Esophagus squamous epithelium (tissue), 4 donors: Measurements from ENCODE around the gene USP53.

ENCODE experiments used
- CTCF ChIP-seq, 6 experiments: fragments of 450-650 bp in 4 of 6; fragments of 200-600 bp in 2 of 6; sonication (generic) in 2 of 6; IDR thresholded peaks; one replicate each; pipeline ENCODE4 v1.5.1; 2016 to 2019; ENCODE audit warnings: antibody characterized with exemption in 6 of 6, mild to moderate bottlenecking in 4 of 6, moderate library complexity in 4 of 6
- POLR2A ChIP-seq, 4 donors: fragments of 450-650 bp; IDR thresholded peaks; one replicate each; pipeline ENCODE4 v1.6.1; 2017; ENCODE audit warnings: antibody characterized with exemption in 4 of 4, mild to moderate bottlenecking in 4 of 4, moderate library complexity in 3 of 4

DNA sequence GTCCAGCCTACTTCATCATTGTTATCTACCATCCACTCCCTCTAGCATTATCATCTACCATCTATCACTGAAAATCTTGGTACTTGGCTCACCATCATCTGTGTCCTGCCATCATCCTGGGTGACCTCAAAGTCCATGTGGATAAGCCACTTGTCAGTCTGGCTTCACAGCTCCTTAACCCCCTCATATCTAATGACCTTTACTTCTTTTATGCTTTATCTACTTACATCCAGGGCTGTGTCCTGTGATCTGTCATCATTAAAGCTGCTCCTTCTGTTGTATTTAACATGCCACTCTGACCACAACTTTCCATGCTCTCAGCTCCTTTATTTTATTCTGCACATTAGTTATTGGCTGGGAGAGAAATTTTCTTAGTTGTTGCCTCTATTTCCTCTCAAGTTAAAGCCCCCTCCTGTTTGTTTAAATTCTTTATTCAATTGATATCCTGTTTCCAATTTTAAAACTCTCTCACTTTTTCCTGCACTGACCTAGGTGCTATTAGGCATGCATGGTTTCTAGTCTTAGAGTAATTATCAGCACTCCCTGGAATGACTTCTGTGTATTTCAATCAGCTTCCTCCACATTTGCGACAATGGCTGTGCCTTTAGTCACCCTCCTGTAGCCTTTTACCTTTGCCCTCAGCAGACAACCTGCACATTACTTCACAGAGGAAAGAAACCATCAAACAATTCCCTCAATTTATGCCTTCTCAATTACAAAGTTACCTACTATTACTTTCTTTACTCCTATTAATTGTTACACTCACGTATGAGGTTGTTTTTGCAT lies 117.5 kb downstream of the USP53 start:
- TF ChIP-seq CTCF (IDR thresholded peaks at IDR 0.05) = no peak
- TF ChIP-seq POLR2A (IDR thresholded peaks at IDR 0.05) = no peak
